SKM-1 treated with dmso at 0.1 percent for 144 hours (cell line): Measurements from ENCODE around the gene POU3F3.

Experiments
- DNase-seq: peaks from one replicate; lab custom pipeline; 2025; ENCODE audit not compliant: unreplicated experiment; lab: John Stamatoyannopoulos, UW

Gene POU3F3

GRCh38 chr2:104853534-104854497, at the start of gene POU3F3:
Gene POU3F3, plus strand, starts transcription at chr2:104854115. Its CDS starts 1,396 bp downstream, at chr2:104855511.
- no peak for DNase-seq

DNA sequence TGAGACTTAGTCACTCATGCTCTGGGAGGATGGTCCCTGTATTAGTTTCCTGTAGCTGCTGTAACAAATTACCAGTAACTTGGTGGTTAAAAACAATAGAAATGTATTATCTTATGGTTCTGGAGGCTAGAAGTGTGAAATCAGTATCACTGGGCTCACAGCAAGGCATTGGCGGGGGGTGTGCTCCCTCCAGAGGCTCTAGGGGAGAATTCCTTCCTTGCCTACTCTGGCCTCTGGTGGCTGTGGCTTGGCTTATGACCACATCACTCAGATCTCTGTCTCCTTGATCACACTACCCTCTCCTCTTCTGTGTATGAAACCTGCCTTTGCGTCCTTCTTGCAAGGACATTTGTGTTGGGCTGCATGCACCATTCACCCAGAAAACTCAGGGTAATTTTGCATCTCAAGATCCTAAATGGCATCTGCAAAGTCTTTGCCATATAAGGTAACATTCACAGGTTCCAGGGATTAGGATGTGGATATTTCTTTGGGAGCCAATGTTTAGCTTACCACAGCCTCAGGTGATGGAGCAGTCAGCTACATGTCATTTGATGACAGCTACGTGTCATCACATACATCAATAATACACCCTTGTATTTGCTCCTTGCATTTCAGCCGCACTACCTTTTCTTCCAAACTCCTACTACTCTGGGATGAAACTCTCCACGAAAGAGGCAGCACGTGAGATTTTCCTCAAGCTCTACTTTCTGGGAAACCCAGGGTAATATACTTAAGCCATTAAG, 49.6 kb upstream of the POU3F3 start:
- DNase-seq = no peak

GRCh38 chr2:104812286-104812685, 41.6 kb upstream of the POU3F3 start:
- DNase-seq = no peak

DNA sequence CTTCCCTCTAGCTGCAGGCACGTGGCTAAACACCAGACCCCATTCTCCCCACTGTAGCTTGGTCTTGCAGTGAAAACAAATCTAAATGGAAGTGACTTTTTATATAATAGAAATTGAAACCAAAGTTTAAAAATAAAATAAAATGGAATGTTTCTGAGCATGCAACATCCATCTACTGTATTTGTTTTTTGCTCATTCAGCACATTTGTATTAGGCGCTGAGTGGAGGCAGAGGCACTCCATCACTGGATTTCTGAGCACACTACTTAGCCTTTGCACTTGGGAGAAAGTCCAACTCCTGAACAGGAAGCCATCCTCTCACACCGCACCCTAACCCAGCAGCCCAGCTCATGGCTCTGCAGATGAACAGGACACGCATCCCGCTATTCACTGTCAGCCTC, 37.8 kb upstream of the POU3F3 start:
- DNase-seq = no peak

GRCh38 chr2:104818264-104818663, 35.7 kb upstream of the POU3F3 start:
- DNase-seq = no peak

GRCh38 chr2:104820126-104820525, 33.8 kb upstream of the POU3F3 start:
- no peak for DNase-seq

GRCh38 chr2:104825124-104825865, 28.6 kb upstream of the POU3F3 start:
- DNase-seq = no peak

GRCh38 chr2:104826016-104826415, 27.9 kb upstream of the POU3F3 start:
- no peak for DNase-seq

GRCh38 chr2:104831742-104832141, 22.2 kb upstream of the POU3F3 start:
- DNase-seq = no peak

DNA sequence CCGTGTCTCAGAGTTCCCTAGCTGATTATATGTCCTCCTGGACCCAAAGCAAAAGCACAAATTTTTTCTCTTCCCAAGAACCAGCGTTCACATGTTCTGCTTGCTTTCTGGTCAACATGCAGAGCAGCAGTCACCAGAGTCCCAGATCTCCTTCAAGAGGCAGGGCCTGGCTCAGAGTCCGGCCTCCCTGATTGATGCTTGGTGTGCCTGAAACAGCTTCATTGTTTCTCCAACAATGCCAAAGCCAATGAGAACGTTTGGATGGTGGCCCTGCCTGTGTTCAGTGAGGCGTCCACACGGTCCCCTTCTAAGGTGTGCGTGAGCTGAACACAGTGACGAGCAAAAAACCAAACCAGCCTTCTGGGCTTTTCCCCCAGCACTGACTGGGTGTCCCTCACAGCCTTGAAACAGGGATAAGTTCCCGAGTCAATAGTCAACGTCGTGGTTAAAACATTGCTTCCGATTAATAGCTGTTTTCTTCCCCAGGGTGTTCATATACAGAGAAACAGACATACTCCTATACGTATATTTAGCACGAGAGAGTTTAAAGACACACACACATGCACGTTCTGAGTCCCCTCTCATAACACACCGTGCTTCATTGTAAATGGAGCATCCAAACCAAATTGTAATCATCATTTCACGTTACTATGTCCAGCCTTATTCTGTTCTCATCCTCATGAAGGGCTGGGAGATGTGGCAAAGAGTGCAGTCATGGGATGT, 19.3 kb upstream of the POU3F3 start:
- no peak for DNase-seq

GRCh38 chr2:104836265-104836664, 17.6 kb upstream of the POU3F3 start:
- DNase-seq = no peak

DNA sequence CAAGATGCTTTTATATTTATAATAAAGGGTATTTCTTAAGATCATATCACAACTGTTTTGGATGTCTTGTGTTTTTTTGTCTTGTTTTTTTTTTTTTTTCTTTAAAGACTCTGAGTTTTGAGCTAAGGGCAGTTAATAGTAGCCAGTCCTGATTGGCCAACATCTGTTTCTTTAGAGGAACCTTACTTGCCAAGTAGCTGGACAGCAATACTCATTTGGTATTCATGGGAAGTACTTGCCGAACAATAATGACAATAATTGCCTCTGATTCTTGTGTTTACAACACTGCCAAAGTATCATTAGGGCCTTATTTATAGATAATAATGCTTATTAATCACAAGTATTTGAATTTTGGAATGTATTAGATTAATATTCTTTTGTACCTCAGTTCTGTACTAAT, 17.1 kb upstream of the POU3F3 start:
- DNase-seq = no peak

DNA sequence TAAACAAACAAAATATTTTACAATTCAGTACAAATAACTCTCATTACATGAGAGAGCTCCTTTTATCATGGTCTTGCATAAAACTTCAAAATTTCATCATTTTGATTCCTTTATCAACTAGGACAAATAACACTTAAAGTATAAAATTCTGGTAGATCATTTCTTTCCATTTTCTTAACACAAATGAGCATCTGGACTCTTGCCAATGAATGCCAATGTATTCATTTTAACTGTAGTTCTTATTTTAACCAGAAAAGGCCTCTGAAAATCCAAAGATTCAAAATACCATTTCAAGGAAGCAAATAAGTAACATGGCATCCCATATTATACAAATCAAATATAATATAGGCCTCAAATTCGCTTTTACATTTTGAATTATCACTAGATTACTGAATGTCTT, 13.8 kb upstream of the POU3F3 start:
- no peak for DNase-seq

GRCh38 chr2:104840893-104841585, 12.9 kb upstream of the POU3F3 start:
- no peak for DNase-seq

DNA sequence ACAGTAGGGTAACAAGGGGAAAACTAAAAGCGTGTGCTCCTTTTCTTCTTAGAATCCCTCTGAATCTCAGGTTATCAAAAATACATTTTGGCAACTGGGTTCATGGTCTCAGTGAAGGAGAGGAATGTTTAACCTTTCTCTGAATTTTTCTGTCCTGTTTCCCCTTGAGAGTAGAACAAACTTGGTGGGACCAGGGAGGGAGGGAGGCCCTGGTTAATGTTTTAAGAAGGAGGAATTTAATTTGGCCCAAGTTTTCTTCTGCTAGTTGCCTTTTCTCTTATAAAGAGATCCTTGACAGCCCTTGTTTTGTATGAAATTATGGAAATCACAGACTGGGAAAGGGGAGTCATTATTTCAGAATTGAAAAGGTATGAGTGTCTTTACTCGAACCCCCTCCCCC, 12.2 kb upstream of the POU3F3 start:
- no peak for DNase-seq

DNA sequence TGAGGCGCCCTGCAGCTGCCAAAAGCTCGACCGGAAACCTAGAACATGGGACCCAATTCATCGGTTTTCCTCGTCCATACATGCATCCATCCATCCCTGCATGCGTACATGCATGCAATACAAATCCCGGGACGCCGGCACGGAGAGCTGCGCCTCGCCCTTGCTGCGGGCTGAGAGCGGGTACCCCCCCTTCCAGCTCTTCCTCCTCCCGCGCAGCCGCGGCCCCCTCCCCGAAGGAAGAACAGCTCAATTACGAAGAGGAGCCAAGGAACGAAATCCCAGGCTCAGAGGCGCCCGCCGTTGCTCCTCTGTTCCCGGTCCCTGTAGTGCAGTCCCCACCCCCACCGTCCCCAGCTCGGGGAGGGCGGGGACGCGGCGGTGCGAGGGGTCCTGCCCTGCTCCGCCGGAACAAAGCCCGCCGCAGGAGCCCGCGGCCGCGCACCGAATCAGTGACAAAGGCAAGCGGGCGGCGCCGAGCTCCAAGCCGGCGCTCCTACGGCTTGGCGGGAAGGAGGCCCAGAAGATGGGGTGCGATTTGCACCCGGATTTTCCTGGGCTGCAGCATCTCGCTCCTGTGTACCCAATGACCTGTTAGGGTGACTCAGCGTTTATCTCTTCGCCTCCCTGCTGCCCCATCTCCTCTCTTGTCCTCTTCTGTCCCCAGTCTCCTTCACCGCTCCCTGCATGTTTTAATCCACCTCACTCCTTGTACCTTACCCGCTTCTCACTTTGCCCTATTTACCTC, 8.9 kb upstream of the POU3F3 start:
- DNase-seq = no peak

GRCh38 chr2:104845552-104845931, 8.4 kb upstream of the POU3F3 start:
- no peak for DNase-seq

DNA sequence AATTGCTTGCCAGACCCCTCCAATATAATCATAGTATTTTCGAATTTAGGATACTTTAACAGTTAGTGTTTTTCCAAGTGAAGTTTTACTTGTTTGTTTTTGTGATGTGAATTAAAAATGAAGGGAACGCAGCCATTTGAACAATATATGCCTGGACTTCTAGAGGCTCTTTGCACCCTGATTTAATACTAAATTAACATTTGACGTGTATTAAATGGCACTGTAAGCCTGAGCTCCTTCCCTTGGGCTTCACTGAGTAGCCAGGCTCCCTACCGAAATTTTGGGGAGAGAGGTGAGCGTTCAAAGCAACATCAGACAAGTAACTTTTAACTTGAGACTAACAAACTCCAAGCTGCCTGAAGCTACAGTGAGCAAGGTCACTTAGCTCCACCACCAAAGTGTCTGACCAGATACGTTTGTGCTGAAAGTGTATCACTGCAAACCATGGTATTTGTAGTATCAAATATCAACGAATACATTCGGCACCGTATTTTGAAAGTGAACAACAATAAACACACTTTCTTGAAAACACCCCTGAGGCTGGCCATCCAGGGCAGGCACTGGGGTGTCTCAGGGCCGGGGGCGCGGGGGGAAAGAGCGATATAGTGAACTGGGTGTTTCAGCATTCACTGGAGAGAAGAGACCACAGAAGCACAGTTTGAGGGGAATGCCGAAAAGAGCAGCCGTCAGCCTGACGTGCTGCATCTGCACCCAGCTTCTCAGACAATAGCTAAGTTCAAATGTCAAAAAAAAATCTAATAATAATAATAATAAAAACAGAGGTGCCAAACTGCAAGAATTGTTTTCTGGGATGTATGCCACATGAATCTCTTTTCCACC, 7.7 kb upstream of the POU3F3 start:
- DNase-seq = no peak
